Endothelial cell of umbilical vein (primary cell): ENCODE results near the gene CCDC3.
"Not testable (repeated sequence)": the region's sequence is repeated elsewhere in the genome, so short reads cannot be mapped to it uniquely, and the experiment has no call there.

Source experiments
- EZH2 ChIP-seq: IDR thresholded peaks from 2 replicates; pipeline ENCODE4 v1.6.1; 2012; ENCODE audit warnings: borderline replicate concordance, low read depth, mild to moderate bottlenecking, moderate library complexity, low read length, inconsistent platforms; ENCODE audit not compliant: severe bottlenecking
- TF ChIP-seq, protein P1 (sequence below), 2 donors: IDR thresholded peaks; 1 replicate in 1 of 2; 2 replicates in 1 of 2; pipeline ENCODE4 v1.5.1; 2011; ENCODE audit warnings: low read length in 2 of 2, mild to moderate bottlenecking in 2 of 2, moderate library complexity in 2 of 2, control low read depth in 1 of 2, inconsistent platforms in 1 of 2, low read depth in 1 of 2; ENCODE audit not compliant: insufficient read depth in 1 of 2; ENCODE audit errors: extremely low read depth in 1 of 2

DNA sequence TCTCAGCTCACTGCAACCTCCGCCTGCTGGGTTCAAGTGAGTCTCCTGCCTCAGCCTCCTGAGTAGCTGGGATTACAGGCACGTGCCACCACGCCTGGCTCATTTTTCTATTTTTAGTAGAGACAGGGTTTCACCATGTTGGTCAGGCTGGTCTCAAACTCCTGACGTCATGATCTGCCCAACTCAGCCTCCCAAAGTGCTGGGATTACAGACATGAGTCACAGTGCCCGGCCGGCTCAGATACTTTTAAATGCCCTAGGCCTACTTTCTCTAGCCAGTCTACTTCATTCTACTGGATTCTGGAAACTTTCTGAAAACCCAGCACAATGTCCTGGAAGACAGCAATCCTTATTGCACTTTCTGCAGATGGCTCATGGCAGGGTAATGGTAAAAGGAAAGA lies 136.0 kb downstream of the CCDC3 start:
- not testable (repeated sequence) for TF ChIP-seq EZH2
- TF ChIP-seq, protein P1, sequence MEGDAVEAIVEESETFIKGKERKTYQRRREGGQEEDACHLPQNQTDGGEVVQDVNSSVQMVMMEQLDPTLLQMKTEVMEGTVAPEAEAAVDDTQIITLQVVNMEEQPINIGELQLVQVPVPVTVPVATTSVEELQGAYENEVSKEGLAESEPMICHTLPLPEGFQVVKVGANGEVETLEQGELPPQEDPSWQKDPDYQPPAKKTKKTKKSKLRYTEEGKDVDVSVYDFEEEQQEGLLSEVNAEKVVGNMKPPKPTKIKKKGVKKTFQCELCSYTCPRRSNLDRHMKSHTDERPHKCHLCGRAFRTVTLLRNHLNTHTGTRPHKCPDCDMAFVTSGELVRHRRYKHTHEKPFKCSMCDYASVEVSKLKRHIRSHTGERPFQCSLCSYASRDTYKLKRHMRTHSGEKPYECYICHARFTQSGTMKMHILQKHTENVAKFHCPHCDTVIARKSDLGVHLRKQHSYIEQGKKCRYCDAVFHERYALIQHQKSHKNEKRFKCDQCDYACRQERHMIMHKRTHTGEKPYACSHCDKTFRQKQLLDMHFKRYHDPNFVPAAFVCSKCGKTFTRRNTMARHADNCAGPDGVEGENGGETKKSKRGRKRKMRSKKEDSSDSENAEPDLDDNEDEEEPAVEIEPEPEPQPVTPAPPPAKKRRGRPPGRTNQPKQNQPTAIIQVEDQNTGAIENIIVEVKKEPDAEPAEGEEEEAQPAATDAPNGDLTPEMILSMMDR (IDR thresholded peaks at IDR 0.05; ENCODE audit: extremely low read depth in 1 of 2, insufficient read depth in 1 of 2, low read depth in 1 of 2, low read length in 2 of 2), result not testable (repeated sequence)
